ENCODE data around the gene PPAN.

The PPAN gene

GRCh38 chr19:10111405-10111811 is 5.2 kb downstream of the PPAN start, which contains the start of gene P2RY11:
Gene P2RY11, plus strand, starts transcription at chr19:10111693. Its CDS starts 29 bp downstream, at chr19:10111722.
- ChIA-PET CTCF (interaction anchor here (0.6 kb wide), 2 partner anchors 9 to 15 kb away, joined by 3 to 5 read pairs; no protein-coding TSS in a partner anchor), POLR2A (interaction anchor here (0.9 to 3.7 kb wide), 2 partner anchors 15 to 205 kb away, joined by 3 to 14 read pairs; no protein-coding TSS in a partner anchor)
- H3K36me3 ChIP-seq (ENCODE audit: control insufficient read depth in 2 of 2, insufficient read depth in 1 of 2, low read length in 2 of 2) = peaks cover 14 to 82% of the 10 kb centered on the region in 2 experiments; a peak in 2 of 3 replicates
- H3K27ac ChIP-seq (ENCODE audit: extremely low read depth, low read depth, low read length) = no peak within 1 kb of the TSS
- no peaks in the 10 kb centered on the region for H3K9me3 ChIP-seq (ENCODE audit: control insufficient read depth, insufficient read depth, low read depth, low read length)
- TF ChIP-seq ZNF221 (tag by site-specific recombination; IDR thresholded peaks at IDR 0.05; ENCODE audit: borderline replicate concordance) (no peak), YY1 (tag by site-specific recombination; IDR thresholded peaks at IDR 0.05) (no peak), ZNF341 (tag by site-specific recombination; IDR thresholded peaks at IDR 0.05; ENCODE audit: low read depth) (0 out of 2 replicates have a peak, but pooled peaks have one; percentile 9), ZNF211 (tag by site-specific recombination; IDR thresholded peaks at IDR 0.05; ENCODE audit: low read depth) (no peak), ZNF660 (tag by site-specific recombination; IDR thresholded peaks at IDR 0.05) (no peak)
- H3K4me3 ChIP-seq (ENCODE audit: low read depth, low read length) = no peak within 1 kb of the TSS
- H3K4me1 ChIP-seq (ENCODE audit: control insufficient read depth, insufficient read depth, low read length) = no peaks in the 10 kb centered on the region

- Histone ChIP-seq H3K4me1 (ENCODE audit: control insufficient read depth, insufficient read depth, low read length) (no peaks in the 10 kb centered on the region), H3K9me3 (ENCODE audit: control insufficient read depth, insufficient read depth, low read depth, low read length) (no peaks in the 10 kb centered on the region), H3K4me3 (ENCODE audit: low read depth, low read length) (no peak overlapping the region), H3K27ac (ENCODE audit: extremely low read depth, low read depth, low read length) (no peak overlapping the region), H3K36me3 (ENCODE audit: control insufficient read depth in 2 of 2, insufficient read depth in 1 of 2, low read length in 2 of 2) (peaks cover 14 to 88% of the 10 kb centered on the region in 2 experiments; a peak in 2 of 3 replicates)
- TF ChIP-seq ZNF10 (tag by site-specific recombination; IDR thresholded peaks at IDR 0.05) = peak; percentile 76
- TF ChIP-seq GLI2 (tag by site-specific recombination; IDR thresholded peaks at IDR 0.05; ENCODE audit: borderline replicate concordance, low read depth) = no peak
- 0 out of 2 replicates have a peak, but pooled peaks have one; percentile 16 for TF ChIP-seq ZNF362 (tag by site-specific recombination; IDR thresholded peaks at IDR 0.05)
- peak; percentile 39; the same call in 1 of the 2 replicates for TF ChIP-seq ZBTB20 (tag by site-specific recombination; IDR thresholded peaks at IDR 0.05)
- peak; percentile 11; the same call in 1 of the 2 replicates for TF ChIP-seq PATZ1 (tag by site-specific recombination; IDR thresholded peaks at IDR 0.05)
- peak; percentile 74 for TF ChIP-seq HIC1 (tag by site-specific recombination; IDR thresholded peaks at IDR 0.05)
- no peak for TF ChIP-seq ZNF645 (tag by site-specific recombination; IDR thresholded peaks at IDR 0.05)
- no peak for TF ChIP-seq ZNF571 (tag by site-specific recombination; IDR thresholded peaks at IDR 0.05)
- no peak for TF ChIP-seq ZNF560 (tag by site-specific recombination; IDR thresholded peaks at IDR 0.05; ENCODE audit: borderline replicate concordance)
- TF ChIP-seq ZNF169 (tag by site-specific recombination; IDR thresholded peaks at IDR 0.05) = no peak
- peak; percentile 58 for TF ChIP-seq ZNF335 (tag by site-specific recombination; conservative IDR thresholded peaks at IDR 0.05)
- TF ChIP-seq PRDM10 (tag by site-specific recombination; IDR thresholded peaks at IDR 0.05) = no peak
- POLR2A ChIA-PET = interaction anchor here (0.7 to 3.7 kb wide), 3 partner anchors 12 to 205 kb away, joined by 3 to 14 read pairs (median 4); no protein-coding TSS in a partner anchor
- CTCF ChIA-PET = interaction anchor here (0.6 to 2.0 kb wide), 4 partner anchors 8 to 1598 kb away, joined by 3 to 27 read pairs (median 4); no protein-coding TSS in a partner anchor
Observed at GRCh38 chr19:10112037-10112761, 6.0 kb downstream of the PPAN start.
